ENCODE results near the gene KCNRG. TPM values are rescaled to one million over a fixed set of nuclear protein-coding genes. Genes with fewer than 3 reads are reported as not detected.

Gene KCNRG
- total RNA-seq, 1 experiment from 2014 or later: 0.72 TPM

Other genes starting within 250 kb of the KCNRG start
- 20.0 and 27.3 TPM in 2 replicates for gene KPNA3, start 222.8 kb upstream of the KCNRG start, total RNA-seq (2014; rRNA removed; shearing (Covaris generic))
- gene SPRYD7, start 79.1 kb upstream of the KCNRG start, total RNA-seq (2014; rRNA removed; shearing (Covaris generic)): 5.2 and 7.7 TPM in 2 replicates
- gene TRIM13, start 18.4 kb upstream of the KCNRG start, total RNA-seq (2014; rRNA removed; shearing (Covaris generic)): 7.4 and 8.4 TPM in 2 replicates

Data from RPMI7951 (cell line).